ENCODE data around the gene TWNK. TPM values are rescaled to one million over a fixed set of nuclear protein-coding genes. Genes with fewer than 3 reads are reported as not detected.

TWNK gene
- total RNA-seq, 3 donors from 2014 or later (not counting 1 experiment from before 2014, with no cell fraction given), result 2.2 to 3.6 (median 3.3) TPM

DNA sequence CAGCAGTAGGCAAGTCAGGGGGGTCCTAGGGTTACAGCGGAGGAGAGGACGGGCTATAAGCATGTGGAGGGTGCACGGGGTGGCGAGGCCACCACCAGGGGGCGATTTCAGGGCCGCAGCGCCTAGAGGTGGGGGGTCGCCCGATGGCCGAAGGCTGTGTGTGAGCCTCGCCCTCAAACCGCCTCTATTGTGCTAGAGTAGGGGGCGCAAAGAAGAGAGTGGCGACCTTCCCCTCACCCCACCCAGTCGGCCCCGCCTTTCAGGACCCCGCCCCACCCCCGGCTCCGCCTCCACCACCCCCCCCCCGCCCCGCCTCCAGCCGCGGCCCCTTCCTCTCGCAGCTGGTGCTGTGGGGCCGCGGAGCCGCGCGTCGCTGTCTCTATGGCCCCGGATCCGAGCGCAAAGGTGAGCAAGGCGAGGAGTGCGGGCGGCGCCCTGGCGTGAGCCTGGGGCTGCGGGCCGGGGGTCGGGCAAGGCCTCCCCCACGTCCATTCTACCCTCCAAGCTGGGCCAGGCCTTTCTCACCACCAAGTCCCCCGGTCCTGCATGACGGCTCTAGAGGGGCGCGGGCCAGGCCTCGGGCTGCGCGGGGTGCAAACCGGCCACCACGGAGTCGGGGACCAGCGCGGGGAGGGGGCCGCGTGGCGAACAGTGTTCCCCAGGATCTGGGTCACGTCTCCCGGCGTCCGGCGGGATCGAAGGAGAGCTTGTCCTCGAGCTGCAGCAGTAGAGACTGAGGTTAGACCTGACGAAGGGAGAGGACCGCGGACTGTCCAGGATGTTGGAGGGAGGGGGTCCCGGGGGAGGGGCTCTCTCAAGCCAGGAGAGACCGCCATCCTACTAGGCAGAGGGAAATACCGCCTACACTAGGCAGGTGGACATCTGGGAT, 17.9 kb upstream of the TWNK start, which contains the start of gene SEMA4G:
TSS of gene SEMA4G (plus strand) at position 318 of the 889 bp plus-strand sequence. CDS start 3,409 bp downstream, outside the sequence.
- H3K4me1 ChIP-seq (ENCODE audit: control insufficient read depth, insufficient read depth, low read length), result peaks cover 14% of the 10 kb centered on the region
- peak within 1 kb of the TSS in 1 of 2 donors; percentile 48 for H3K27ac Mint-ChIP-seq
- H3K36me3 ChIP-seq (ENCODE audit: control insufficient read depth, insufficient read depth, low read length), result peaks cover 9% of the 10 kb centered on the region
- peak; percentile 72 for TF ChIP-seq CTCF (IDR thresholded peaks at IDR 0.05)
- DNase-seq (peak; percentile 45 to 68), ATAC-seq (peak; percentile 69 to 86 (median 83))
- 4% methylated on average over 54 of the region's 70 CpGs for WGBS (ENCODE audit: insufficient coverage)
- H3K27ac ChIP-seq (ENCODE audit: low read length), result no peak within 1 kb of the TSS
- H3K4me3 ChIP-seq (ENCODE audit: low read length), result peak within 1 kb of the TSS; percentile 31
- H3K4me1 Mint-ChIP-seq, result peaks cover 9 to 27% of the 10 kb centered on the region in 2 donors
- no peaks in the 10 kb centered on the region for H3K9me3 ChIP-seq (ENCODE audit: control insufficient read depth, insufficient read depth, low read length)
- intact Hi-C loops (cut with micrococcal nuclease), result loop anchor here (1.0 kb wide), 1 partner anchor 44 kb away; no protein-coding TSS in a partner anchor
- H3K36me3 Mint-ChIP-seq, result no peaks in the 10 kb centered on the region
- no peaks in the 10 kb centered on the region for H3K27me3 Mint-ChIP-seq (ENCODE audit: low read depth in 2 of 2)
- H3K4me3 Mint-ChIP-seq, result peak within 1 kb of the TSS; percentile 81
- no peaks in the 10 kb centered on the region for H3K27me3 ChIP-seq (ENCODE audit: control insufficient read depth, insufficient read depth, low read length)
- no peaks in the 10 kb centered on the region for H3K9me3 Mint-ChIP-seq

DNA sequence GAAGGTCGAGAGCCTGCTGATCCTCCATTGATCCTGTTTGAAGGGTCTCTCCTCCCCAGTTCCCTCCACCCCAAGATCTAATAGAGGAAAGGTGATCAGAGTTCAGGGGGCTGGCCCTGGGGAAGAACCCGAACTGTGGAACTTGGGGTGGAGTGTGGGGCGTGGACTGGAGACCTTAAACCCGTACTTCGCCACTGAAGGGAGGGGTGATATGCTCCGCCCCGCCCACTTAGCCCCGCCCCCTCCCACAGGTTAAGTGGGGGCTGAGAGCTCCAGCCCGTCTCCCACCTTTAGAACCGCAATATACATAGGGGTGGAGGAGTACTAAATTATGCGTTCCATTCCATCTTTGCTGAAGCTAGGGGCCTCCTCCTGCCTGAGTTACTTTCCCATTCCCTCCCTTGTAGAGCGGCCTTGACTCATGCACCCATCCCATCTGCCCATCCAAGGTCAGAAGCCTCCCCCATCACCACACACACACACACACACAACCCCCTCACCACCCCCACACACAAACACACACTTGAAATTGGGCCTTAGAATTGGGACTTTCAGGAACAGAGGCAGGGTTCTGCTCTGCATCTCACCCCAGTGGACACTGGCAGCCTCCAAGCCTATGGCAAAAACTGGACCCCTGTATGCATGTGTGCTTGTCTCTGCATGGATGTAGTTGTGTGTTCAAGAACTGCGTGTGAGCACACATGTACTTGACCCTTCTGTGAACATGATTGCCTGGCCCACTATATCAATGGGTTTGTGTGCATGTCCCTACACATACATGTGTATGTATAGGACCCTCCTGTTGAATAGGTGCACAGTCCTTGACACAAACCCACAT, 17.0 kb upstream of the TWNK start:
- Mint-ChIP-seq H3K4me1 (peaks cover 9 to 27% of the 10 kb centered on the region in 2 donors), H3K27me3 (ENCODE audit: low read depth in 2 of 2) (no peaks in the 10 kb centered on the region), H3K4me3 (peak overlapping the region; percentile 49), H3K9me3 (no peaks in the 10 kb centered on the region), H3K27ac (peak overlapping the region in 1 of 2 donors; percentile 48), H3K36me3 (no peaks in the 10 kb centered on the region)
- DNase-seq (peak in 1 of 2 donors; percentile 66), ATAC-seq (peak in 2 of 3 donors; percentile 34 to 55)
- Histone ChIP-seq H3K27ac (ENCODE audit: low read length) (no peak overlapping the region), H3K4me3 (ENCODE audit: low read length) (no peak overlapping the region), H3K36me3 (ENCODE audit: control insufficient read depth, insufficient read depth, low read length) (peaks cover 5% of the 10 kb centered on the region), H3K4me1 (ENCODE audit: control insufficient read depth, insufficient read depth, low read length) (peaks cover 14% of the 10 kb centered on the region), H3K27me3 (ENCODE audit: control insufficient read depth, insufficient read depth, low read length) (no peaks in the 10 kb centered on the region), H3K9me3 (ENCODE audit: control insufficient read depth, insufficient read depth, low read length) (no peaks in the 10 kb centered on the region)
- no peak for TF ChIP-seq CTCF (IDR thresholded peaks at IDR 0.05)
- WGBS (ENCODE audit: insufficient coverage), result 33% methylated on average over 11 of the region's 13 CpGs
- intact Hi-C loops (cut with micrococcal nuclease), result no loop called here

- Histone ChIP-seq H3K4me1 (ENCODE audit: control insufficient read depth, insufficient read depth, low read length) (peaks cover 14% of the 10 kb centered on the region), H3K27me3 (ENCODE audit: control insufficient read depth, insufficient read depth, low read length) (no peaks in the 10 kb centered on the region), H3K4me3 (ENCODE audit: low read length) (no peak overlapping the region), H3K27ac (ENCODE audit: low read length) (no peak overlapping the region), H3K36me3 (ENCODE audit: control insufficient read depth, insufficient read depth, low read length) (no peaks in the 10 kb centered on the region), H3K9me3 (ENCODE audit: control insufficient read depth, insufficient read depth, low read length) (no peaks in the 10 kb centered on the region)
- peaks cover 9 to 27% of the 10 kb centered on the region in 2 donors for H3K4me1 Mint-ChIP-seq
- intact Hi-C loops (cut with micrococcal nuclease), result no loop called here
- H3K9me3 Mint-ChIP-seq, result no peaks in the 10 kb centered on the region
- no peaks in the 10 kb centered on the region for H3K27me3 Mint-ChIP-seq (ENCODE audit: low read depth in 2 of 2)
- TF ChIP-seq CTCF (IDR thresholded peaks at IDR 0.05), result no peak
- H3K4me3 Mint-ChIP-seq, result peak overlapping the region; percentile 65
- H3K27ac Mint-ChIP-seq, result no peak overlapping the region
- ATAC-seq (no peak), DNase-seq (no peak)
- H3K36me3 Mint-ChIP-seq, result no peaks in the 10 kb centered on the region
- WGBS (ENCODE audit: insufficient coverage), result 80% methylated on average over 4 of the region's 4 CpGs
Measured at GRCh38 chr10:100970914-100971811, 16.2 kb upstream of the TWNK start.
